ENCODE measurements around the gene CD9. TPM values are rescaled to one million over a fixed set of nuclear protein-coding genes. Genes with fewer than 3 reads are reported as not detected.

Gene CD9
- polyA plus RNA-seq, 1 donor (not counting 4 experiments of a cell fraction or from before 2014, with no cell fraction given), result 1,084 TPM

- Histone ChIP-seq H3K4me1 (ENCODE audit: control insufficient read depth, extremely low read depth, insufficient read depth, low read length) (peaks cover 4% of the 10 kb centered on the region), H3K36me3 (ENCODE audit: control insufficient read depth in 2 of 2, extremely low read depth in 1 of 2, insufficient read depth in 2 of 2, low read length in 2 of 2) (peaks cover 51 to 59% of the 10 kb centered on the region in 2 experiments), H3K9me3 (ENCODE audit: control insufficient read depth, low read depth, low read length) (no peaks in the 10 kb centered on the region), H4K20me1 (ENCODE audit: control insufficient read depth, extremely low read depth, insufficient read depth, low read length) (no peaks in the 10 kb centered on the region), H3K27me3 (ENCODE audit: control insufficient read depth, extremely low read depth, insufficient read depth, low read length) (no peaks in the 10 kb centered on the region), H2AFZ (ENCODE audit: control insufficient read depth, low read length) (no peak overlapping the region), H3K4me3 (ENCODE audit: control insufficient read depth in 2 of 3, extremely low read depth in 1 of 3, insufficient read depth in 2 of 3, low read depth in 1 of 3, low read length in 3 of 3) (no peak overlapping the region), H3K79me2 (ENCODE audit: control insufficient read depth, insufficient read depth, low read length) (peaks cover 14% of the 10 kb centered on the region), H3K27ac (ENCODE audit: control insufficient read depth, insufficient read depth, low read length) (no peak overlapping the region), H3K9ac (ENCODE audit: control insufficient read depth, extremely low read depth, insufficient read depth, low read length) (no peak overlapping the region), H3K9me1 (ENCODE audit: control insufficient read depth, extremely low read depth, insufficient read depth, low read length) (no peaks in the 10 kb centered on the region), H3K4me2 (ENCODE audit: control insufficient read depth, extremely low read depth, insufficient read depth, low read depth, low read length) (no peak overlapping the region)
- no peak for FAIRE-seq
- no peak for TF ChIP-seq CTCF (optimal IDR thresholded peaks at IDR 0.05 in 1 of 3, IDR thresholded peaks at IDR 0.05 in 1 of 3, conservative IDR thresholded peaks at IDR 0.05 in 1 of 3; ENCODE audit: extremely low read depth in 1 of 3, insufficient read depth in 2 of 3, low read length in 3 of 3)
- no peak for TF ChIP-seq EZH2 (IDR thresholded peaks at IDR 0.05; ENCODE audit: low read length)
- no peak for DNase-seq (ENCODE audit: low read depth, low spot score)
- dilution Hi-C loops (cut with MboI; ENCODE audit: extremely low pct_ligation_motif_present, low sequenced_read_pairs), result no loop called here
These were observed 36.4 kb downstream of the CD9 start for GRCh38 chr12:6236641-6236940.

GRCh38 chr12:6237830-6238229 lies 37.6 kb downstream of the CD9 start:
- Histone ChIP-seq H3K79me2 (ENCODE audit: control insufficient read depth, insufficient read depth, low read length) (peaks cover 2% of the 10 kb centered on the region), H3K36me3 (ENCODE audit: control insufficient read depth in 2 of 2, extremely low read depth in 1 of 2, insufficient read depth in 2 of 2, low read length in 2 of 2) (peaks cover 47 to 52% of the 10 kb centered on the region in 2 experiments), H3K9me1 (ENCODE audit: control insufficient read depth, extremely low read depth, insufficient read depth, low read length) (no peaks in the 10 kb centered on the region), H3K4me1 (ENCODE audit: control insufficient read depth, extremely low read depth, insufficient read depth, low read length) (no peaks in the 10 kb centered on the region), H3K27me3 (ENCODE audit: control insufficient read depth, extremely low read depth, insufficient read depth, low read length) (no peaks in the 10 kb centered on the region), H4K20me1 (ENCODE audit: control insufficient read depth, extremely low read depth, insufficient read depth, low read length) (no peaks in the 10 kb centered on the region), H2AFZ (ENCODE audit: control insufficient read depth, low read length) (no peak overlapping the region), H3K4me3 (ENCODE audit: control insufficient read depth in 2 of 3, extremely low read depth in 1 of 3, insufficient read depth in 2 of 3, low read depth in 1 of 3, low read length in 3 of 3) (no peak overlapping the region), H3K9ac (ENCODE audit: control insufficient read depth, extremely low read depth, insufficient read depth, low read length) (no peak overlapping the region), H3K9me3 (ENCODE audit: control insufficient read depth, low read depth, low read length) (no peaks in the 10 kb centered on the region), H3K4me2 (ENCODE audit: control insufficient read depth, extremely low read depth, insufficient read depth, low read depth, low read length) (no peak overlapping the region), H3K27ac (ENCODE audit: control insufficient read depth, insufficient read depth, low read length) (no peak overlapping the region)
- TF ChIP-seq CTCF (optimal IDR thresholded peaks at IDR 0.05 in 1 of 3, IDR thresholded peaks at IDR 0.05 in 1 of 3, conservative IDR thresholded peaks at IDR 0.05 in 1 of 3; ENCODE audit: extremely low read depth in 1 of 3, insufficient read depth in 2 of 3, low read length in 3 of 3) (no peak), EZH2 (IDR thresholded peaks at IDR 0.05; ENCODE audit: low read length) (no peak)
- DNase-seq (ENCODE audit: low read depth, low spot score) (no peak), FAIRE-seq (no peak)
- dilution Hi-C loops (cut with MboI; ENCODE audit: extremely low pct_ligation_motif_present, low sequenced_read_pairs), result no loop called here
